RPMI7951 (cell line): ENCODE results near the gene MECR. TPM values are rescaled to one million over a fixed set of nuclear protein-coding genes. Genes with fewer than 3 reads are reported as not detected.
A peak's percentile ranks its signal among the peaks of the same experiment; 100 is the strongest.

Source experiments
- DNase-seq: peaks from one replicate; pipeline ENCODE4 v3.0.0-alpha.2; 2012; ENCODE audit warnings: low read depth
- total RNA-seq: library from RNA; depleted of rRNA; stranded (reverse); fragments of >200 nt; shearing (Covaris generic); gene quantifications from 2 replicates; pipeline ENCODE4 v1.2.3, GENCODE V29; 2014

Gene MECR
- total RNA-seq, 1 experiment from 2014 or later: 34.0 TPM

GRCh38 chr1:29202053-29202452, 28.7 kb downstream of the MECR start:
- no peak for DNase-seq

- no peak for DNase-seq
These were observed 29.1 kb downstream of the MECR start for GRCh38 chr1:29201595-29202051.

GRCh38 chr1:29200906-29201594, 29.7 kb downstream of the MECR start:
- DNase-seq: no peak

GRCh38 chr1:29197993-29198392, 32.7 kb downstream of the MECR start:
- DNase-seq: no peak

GRCh38 chr1:29197590-29197924, 33.2 kb downstream of the MECR start:
- peak; percentile 31 for DNase-seq

- DNase-seq: peak; percentile 10
These were observed 33.7 kb downstream of the MECR start for GRCh38 chr1:29196863-29197589.

GRCh38 chr1:29195881-29196291, 34.8 kb downstream of the MECR start:
- peak; percentile 46 for DNase-seq

GRCh38 chr1:29193879-29194455, 36.8 kb downstream of the MECR start:
- DNase-seq: no peak

- no peak for DNase-seq
These were observed 40.0 kb downstream of the MECR start for GRCh38 chr1:29190718-29191117.

GRCh38 chr1:29186707-29187106, 44.0 kb downstream of the MECR start:
- no peak for DNase-seq

GRCh38 chr1:29186252-29186651, 44.5 kb downstream of the MECR start:
- DNase-seq: no peak

- no peak for DNase-seq
These were observed 47.4 kb downstream of the MECR start for GRCh38 chr1:29183287-29183686.

- peak; percentile 98 for DNase-seq
These were observed 49.1 kb downstream of the MECR start, which contains the start of gene SRSF4 for GRCh38 chr1:29181413-29182225. Gene SRSF4, minus strand, starts transcription at chr1:29181900. Its CDS starts 148 bp downstream, at chr1:29181752.

GRCh38 chr1:29180497-29181412, 50.0 kb downstream of the MECR start:
- no peak for DNase-seq

GRCh38 chr1:29179641-29180184, 51.0 kb downstream of the MECR start:
- no peak for DNase-seq

- no peak for DNase-seq
These were observed 53.6 kb downstream of the MECR start for GRCh38 chr1:29177022-29177705.

- DNase-seq: no peak
These were observed 54.2 kb downstream of the MECR start for GRCh38 chr1:29176576-29176975.

- DNase-seq: no peak
These were observed 58.3 kb downstream of the MECR start for GRCh38 chr1:29172415-29172939.

- DNase-seq: no peak
These were observed 59.2 kb downstream of the MECR start for GRCh38 chr1:29171521-29171920.

GRCh38 chr1:29171089-29171488, 59.6 kb downstream of the MECR start:
- no peak for DNase-seq
